Nephron (organoid): ENCODE results near the gene PLCL1.
A peak's percentile ranks its signal among the peaks of the same experiment; 100 is the strongest.

Experiments
- H3K27ac Mint-ChIP-seq, 3 experiments: 2 replicates each; pipeline ENCODE4 v1.8.0; 2020; ENCODE audit warnings: mixed read lengths in 3 of 3, mild to moderate bottlenecking in 2 of 3, moderate library complexity in 1 of 3
- H3K27me3 Mint-ChIP-seq: 2 replicates; pipeline ENCODE4 v1.8.0; 2021; ENCODE audit warnings: low read depth, mild to moderate bottlenecking, moderate library complexity, mixed read lengths
- H3K36me3 Mint-ChIP-seq: 2 replicates; pipeline ENCODE4 v1.8.0; 2020; ENCODE audit warnings: low read depth, mixed read lengths
- H3K4me1 Mint-ChIP-seq: 2 replicates; pipeline ENCODE4 v1.8.0; 2020; ENCODE audit warnings: mixed read lengths
- H3K4me3 Mint-ChIP-seq, 3 experiments: 2 replicates each; pipeline ENCODE4 v1.8.0; 2020; ENCODE audit warnings: mild to moderate bottlenecking in 3 of 3, mixed read lengths in 3 of 3, moderate library complexity in 2 of 3
- H3K9me3 Mint-ChIP-seq: 2 replicates; pipeline ENCODE4 v1.8.0; 2020; ENCODE audit warnings: mixed read lengths
- CTCF ChIP-seq, 3 experiments: fragments of 200-600 bp; sonication (generic); IDR thresholded peaks; one replicate each; pipeline ENCODE4 v1.5.0; 2021; ENCODE audit warnings: antibody characterized with exemption in 3 of 3; ENCODE audit not compliant: unreplicated experiment in 3 of 3

PLCL1 gene

GRCh38 chr2:197869041-197869440, 64.6 kb downstream of the PLCL1 start:
- Mint-ChIP-seq H3K36me3 (no peaks in the 10 kb centered on the region), H3K9me3 (no peaks in the 10 kb centered on the region), H3K27me3 (no peaks in the 10 kb centered on the region), H3K4me1 (peaks cover 34% of the 10 kb centered on the region), H3K27ac (peak overlapping the region in 1 of 3 experiments; percentile 37), H3K4me3 (no peak overlapping the region)
- no peak for TF ChIP-seq CTCF (IDR thresholded peaks at IDR 0.05; ENCODE audit: unreplicated experiment in 3 of 3)

- Mint-ChIP-seq H3K4me1 (peaks cover 34% of the 10 kb centered on the region), H3K27ac (peak overlapping the region in 1 of 3 experiments; percentile 37), H3K4me3 (no peak overlapping the region), H3K27me3 (no peaks in the 10 kb centered on the region), H3K36me3 (no peaks in the 10 kb centered on the region), H3K9me3 (no peaks in the 10 kb centered on the region)
- no peak for TF ChIP-seq CTCF (IDR thresholded peaks at IDR 0.05; ENCODE audit: unreplicated experiment in 3 of 3)
Observed at GRCh38 chr2:197869501-197870111, 65.2 kb downstream of the PLCL1 start.

GRCh38 chr2:197870137-197870536, 65.7 kb downstream of the PLCL1 start:
- no peaks in the 10 kb centered on the region for H3K9me3 Mint-ChIP-seq
- no peaks in the 10 kb centered on the region for H3K27me3 Mint-ChIP-seq
- H3K36me3 Mint-ChIP-seq = no peaks in the 10 kb centered on the region
- H3K27ac Mint-ChIP-seq = peak overlapping the region in 1 of 3 experiments; percentile 71
- no peak overlapping the region for H3K4me3 Mint-ChIP-seq
- H3K4me1 Mint-ChIP-seq = peaks cover 34% of the 10 kb centered on the region
- TF ChIP-seq CTCF (IDR thresholded peaks at IDR 0.05; ENCODE audit: unreplicated experiment in 3 of 3) = no peak

- H3K4me3 Mint-ChIP-seq = no peak overlapping the region
- no peaks in the 10 kb centered on the region for H3K27me3 Mint-ChIP-seq
- H3K4me1 Mint-ChIP-seq = peaks cover 40% of the 10 kb centered on the region
- peak overlapping the region in 1 of 3 experiments; percentile 7 for H3K27ac Mint-ChIP-seq
- TF ChIP-seq CTCF (IDR thresholded peaks at IDR 0.05; ENCODE audit: unreplicated experiment in 3 of 3) = no peak
- no peaks in the 10 kb centered on the region for H3K9me3 Mint-ChIP-seq
- no peaks in the 10 kb centered on the region for H3K36me3 Mint-ChIP-seq
Observed at GRCh38 chr2:197871780-197872456, 67.5 kb downstream of the PLCL1 start.

GRCh38 chr2:197873293-197873701, 68.9 kb downstream of the PLCL1 start:
- H3K4me3 Mint-ChIP-seq = no peak overlapping the region
- TF ChIP-seq CTCF (IDR thresholded peaks at IDR 0.05; ENCODE audit: unreplicated experiment in 3 of 3) = no peak
- H3K27me3 Mint-ChIP-seq = no peaks in the 10 kb centered on the region
- no peaks in the 10 kb centered on the region for H3K36me3 Mint-ChIP-seq
- no peaks in the 10 kb centered on the region for H3K9me3 Mint-ChIP-seq
- peaks cover 30% of the 10 kb centered on the region for H3K4me1 Mint-ChIP-seq
- H3K27ac Mint-ChIP-seq = no peak overlapping the region

- Mint-ChIP-seq H3K4me3 (no peak overlapping the region), H3K27me3 (no peaks in the 10 kb centered on the region), H3K4me1 (peaks cover 31% of the 10 kb centered on the region), H3K27ac (peak overlapping the region in 1 of 3 experiments; percentile 20), H3K9me3 (no peaks in the 10 kb centered on the region), H3K36me3 (no peaks in the 10 kb centered on the region)
- TF ChIP-seq CTCF (IDR thresholded peaks at IDR 0.05; ENCODE audit: unreplicated experiment in 3 of 3) = no peak
Observed at GRCh38 chr2:197875763-197876162, 71.4 kb downstream of the PLCL1 start.
